ENCODE data around the gene IGF1R.

The IGF1R gene

GRCh38 chr15:98802187-98802586, 153.8 kb downstream of the IGF1R start:
- DNase-seq, result no peak

GRCh38 chr15:98803228-98804056, 155.1 kb downstream of the IGF1R start:
- no peak for DNase-seq

- DNase-seq, result no peak
These were observed 155.7 kb downstream of the IGF1R start for GRCh38 chr15:98804057-98804380.

DNA sequence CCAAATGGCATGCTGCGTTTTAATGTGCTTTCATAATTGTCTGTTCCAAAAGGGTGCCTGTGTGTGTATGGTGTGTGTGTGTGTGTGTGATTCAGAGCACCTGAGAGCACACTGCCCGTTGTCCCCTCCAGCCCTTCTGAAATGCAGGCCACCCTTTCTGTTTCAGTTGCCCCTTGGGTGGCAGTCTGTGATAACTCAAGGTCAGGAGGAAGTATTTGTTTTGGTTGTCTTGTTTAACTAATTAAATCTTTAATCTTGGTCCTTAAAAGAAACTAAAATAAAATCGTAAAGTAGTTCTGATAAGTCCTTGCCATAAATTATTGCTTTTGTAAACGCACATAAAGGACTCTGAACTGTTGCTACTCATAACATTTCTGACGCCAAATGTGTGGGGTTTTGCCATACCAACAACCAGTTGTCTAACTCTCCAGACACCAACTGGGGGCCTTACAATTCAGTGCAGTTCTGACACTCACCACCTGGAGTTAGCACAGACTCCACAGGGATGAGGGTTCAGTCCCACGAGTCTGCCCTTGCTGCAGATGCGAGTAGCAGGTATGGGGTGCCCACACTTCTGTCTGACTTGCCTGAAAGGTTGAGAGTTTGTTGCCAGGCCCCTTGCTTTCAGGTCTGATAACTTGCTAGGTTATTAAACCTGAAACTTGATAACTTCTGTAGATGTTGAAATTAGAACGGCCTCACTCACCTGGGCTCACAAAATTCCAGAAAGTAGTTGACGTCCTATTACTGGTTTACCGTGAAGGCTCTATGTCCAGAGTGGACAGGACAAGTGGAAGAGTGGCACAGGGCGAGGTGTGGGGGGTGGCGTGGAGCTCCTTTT, 157.3 kb downstream of the IGF1R start:
- no peak for DNase-seq

- no peak for DNase-seq
These were observed 158.0 kb downstream of the IGF1R start for GRCh38 chr15:98806275-98806895.

DNA sequence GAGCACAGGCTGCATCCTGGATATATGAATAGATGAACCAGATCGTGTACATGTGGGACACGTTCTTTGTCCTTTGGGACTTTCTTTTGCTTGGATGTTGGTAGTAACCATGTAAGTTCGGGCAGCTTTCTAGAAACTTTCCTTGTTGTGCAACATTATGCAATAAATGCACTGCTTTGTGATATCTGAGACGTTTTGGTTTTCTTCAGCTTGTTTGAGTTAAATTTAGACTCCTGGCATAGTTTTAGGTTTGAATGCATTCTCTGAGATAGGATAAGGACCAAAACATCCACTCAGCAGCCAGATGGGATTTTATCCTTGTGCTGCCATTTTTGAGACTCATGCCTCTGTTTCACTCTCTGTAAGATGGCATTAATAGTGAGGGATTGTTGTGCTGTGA, 158.9 kb downstream of the IGF1R start:
- DNase-seq, result no peak

GRCh38 chr15:98809273-98809672, 160.9 kb downstream of the IGF1R start:
- DNase-seq, result no peak

DNA sequence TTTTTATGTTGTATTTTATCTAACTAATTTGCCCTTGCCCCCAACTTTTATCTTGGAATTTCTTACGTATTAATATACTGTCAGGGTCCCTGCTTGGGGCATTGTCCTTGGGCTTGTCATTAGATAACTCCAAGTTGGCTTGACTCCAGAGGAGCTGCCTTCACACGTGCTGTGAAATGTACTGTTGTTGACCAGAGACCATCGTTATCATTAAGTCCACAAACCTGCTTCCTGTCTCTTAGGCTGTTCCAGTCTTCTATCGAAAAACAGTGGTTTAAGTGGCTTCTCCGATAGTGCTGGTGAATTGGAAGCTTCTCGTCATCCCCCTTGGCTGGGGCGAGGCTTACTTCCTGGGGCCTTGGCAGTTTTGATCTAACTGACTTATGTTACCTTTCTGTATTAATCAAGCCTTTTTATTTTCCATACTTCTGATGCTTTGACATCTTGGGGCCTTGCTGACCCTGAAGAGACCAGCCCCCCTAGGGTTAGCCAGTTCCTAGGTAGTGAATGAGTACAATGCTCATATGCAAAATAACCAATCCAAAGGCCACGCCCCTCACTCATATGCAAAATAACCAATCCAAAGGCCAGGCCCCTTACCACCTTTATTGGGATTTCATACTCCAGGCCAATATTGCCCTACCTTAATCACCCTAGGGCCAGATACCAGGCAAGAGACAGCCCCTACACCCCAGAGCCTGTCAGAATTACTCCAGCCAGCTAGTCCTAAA, 164.5 kb downstream of the IGF1R start:
- no peak for DNase-seq

GRCh38 chr15:98813951-98814350, 165.6 kb downstream of the IGF1R start:
- no peak for DNase-seq

DNA sequence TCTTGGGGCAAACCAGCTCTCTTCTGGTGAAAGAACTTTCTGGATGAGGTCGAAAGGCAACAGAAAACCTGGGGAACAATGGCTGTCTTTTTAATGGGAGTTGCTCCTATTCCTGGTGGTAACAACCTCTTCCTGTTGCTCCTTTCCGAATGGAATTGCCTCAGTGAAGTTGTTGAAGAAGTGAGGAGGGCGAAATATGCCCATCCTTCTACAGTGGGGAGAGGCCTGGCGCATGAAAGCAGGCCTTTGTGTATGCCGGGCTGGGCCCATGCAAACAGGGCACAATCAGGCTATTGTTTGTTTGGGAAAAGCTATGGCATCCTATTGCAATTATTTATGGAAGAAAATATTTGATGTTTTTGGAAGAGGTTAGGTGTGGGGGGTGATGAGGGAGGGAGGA, 166.9 kb downstream of the IGF1R start:
- no peak for DNase-seq

- DNase-seq, result no peak
These were observed 169.4 kb downstream of the IGF1R start for GRCh38 chr15:98817745-98818144.

GRCh38 chr15:98823012-98823458, 174.7 kb downstream of the IGF1R start:
- DNase-seq, result peak; percentile 38

DNA sequence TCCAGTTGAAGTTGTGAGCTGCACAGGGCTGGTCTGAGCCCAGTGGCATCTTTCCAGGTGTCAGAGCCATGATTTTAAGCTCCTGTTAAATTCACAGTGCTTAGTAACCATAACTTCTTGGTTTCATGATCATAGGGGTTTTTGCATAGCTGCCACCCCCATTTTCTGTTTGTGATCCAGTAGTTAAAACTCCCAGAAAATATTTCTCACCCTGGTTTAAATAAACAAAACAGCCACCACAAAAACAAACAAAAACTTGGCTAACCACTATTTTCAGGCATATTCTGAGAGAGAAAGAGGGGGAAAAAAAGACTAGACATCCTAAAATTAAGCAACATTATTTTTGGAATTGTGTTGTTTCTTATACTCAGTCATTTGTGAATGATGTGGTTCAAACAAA, 175.3 kb downstream of the IGF1R start:
- DNase-seq, result no peak

GRCh38 chr15:98824595-98824994, 176.3 kb downstream of the IGF1R start:
- no peak for DNase-seq

- DNase-seq, result no peak
These were observed 178.3 kb downstream of the IGF1R start for GRCh38 chr15:98826658-98827057.

DNA sequence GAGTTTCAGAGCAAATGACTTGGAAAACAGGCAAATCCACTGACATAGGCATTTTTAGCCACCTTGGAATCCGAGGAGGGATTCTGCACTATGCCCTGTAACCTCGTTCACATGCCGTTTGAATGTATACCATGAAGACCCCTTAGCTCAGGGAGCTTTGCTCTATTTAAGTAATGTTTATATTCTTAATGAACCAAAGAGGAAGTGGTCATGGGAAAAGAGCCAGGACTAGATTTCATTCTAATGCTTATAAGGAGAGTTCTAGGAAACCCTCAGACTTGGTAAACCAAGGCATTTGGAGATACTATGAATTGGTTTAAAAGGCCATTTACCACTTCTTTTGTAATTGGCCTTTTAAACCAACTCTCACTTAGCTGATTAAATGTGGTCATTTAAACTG, 178.9 kb downstream of the IGF1R start:
- no peak for DNase-seq

GRCh38 chr15:98830034-98830634, 181.8 kb downstream of the IGF1R start:
- no peak for DNase-seq

GRCh38 chr15:98834976-98835375, 186.6 kb downstream of the IGF1R start:
- DNase-seq, result no peak

DNA sequence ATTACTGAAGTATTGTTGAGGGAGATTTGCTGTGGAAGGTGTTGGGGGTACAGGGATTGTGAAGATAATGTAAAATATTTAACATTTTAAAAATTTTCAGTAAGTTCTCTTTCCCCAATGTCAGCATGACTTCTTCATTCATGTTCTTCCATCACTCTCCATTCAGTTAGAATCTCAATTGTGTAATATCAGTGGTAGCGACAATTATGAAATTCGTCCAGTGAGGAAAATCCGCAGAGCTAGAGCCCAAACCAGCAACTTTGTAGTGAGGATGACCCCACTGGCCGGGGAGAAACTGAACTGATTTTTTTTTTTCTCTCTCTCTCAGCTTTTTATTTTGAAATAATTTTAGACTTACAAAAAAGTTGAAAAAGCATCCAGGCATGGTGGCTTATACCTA, 187.5 kb downstream of the IGF1R start:
- no peak for DNase-seq

- DNase-seq, result no peak
These were observed 190.3 kb downstream of the IGF1R start for GRCh38 chr15:98838387-98839259.

- no peak for DNase-seq
These were observed 191.7 kb downstream of the IGF1R start for GRCh38 chr15:98840053-98840452.
